Measurements from ENCODE around the gene TDO2. TPM values are rescaled to one million over a fixed set of nuclear protein-coding genes. Genes with fewer than 3 reads are reported as not detected.

The TDO2 gene
- not detected for total RNA-seq

DNA sequence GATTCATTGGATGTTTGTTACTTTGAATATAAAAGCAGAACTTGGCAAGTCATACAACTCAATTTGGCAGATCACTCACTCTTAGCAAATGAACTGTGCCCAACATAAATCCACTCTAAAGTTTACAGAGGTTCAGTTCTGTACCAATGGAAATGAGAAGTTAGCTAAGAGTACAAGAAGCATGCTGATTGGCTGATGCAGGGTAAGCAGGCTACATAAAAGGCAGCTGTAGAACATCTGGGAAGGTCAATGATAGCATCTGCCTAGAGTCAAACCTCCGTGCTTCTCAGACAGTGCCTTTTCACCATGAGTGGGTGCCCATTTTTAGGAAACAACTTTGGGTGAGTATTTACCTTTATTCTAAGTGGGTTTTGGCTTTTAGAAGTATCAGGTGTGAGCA, at the start of gene TDO2:
TDO2 (plus strand) TSS at position 244 of the 400 bp plus-strand sequence; CDS start at position 307, 63 bp downstream.

DNA sequence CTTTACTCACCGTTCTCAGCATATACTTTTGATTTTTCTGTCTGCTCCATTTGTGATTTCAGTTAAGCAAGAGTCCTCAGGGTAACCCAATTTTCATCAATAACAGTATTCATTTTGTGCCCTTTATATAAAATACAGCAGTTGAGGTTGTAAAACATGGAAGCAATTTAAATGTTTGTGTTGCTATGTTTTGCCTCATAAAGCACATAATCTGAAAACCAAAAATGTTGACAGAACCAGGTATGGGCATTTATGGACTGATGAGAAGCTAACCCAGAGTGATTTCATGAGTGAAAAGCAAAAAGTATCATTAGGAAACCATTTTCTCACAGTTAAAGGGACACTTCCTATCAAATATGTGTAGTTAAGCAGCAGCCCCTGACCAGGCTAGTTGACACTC, 37.3 kb upstream of the TDO2 start, which contains the start of gene ASIC5:
ASIC5 (minus strand) TSS at position 101 of the 400 bp plus-strand sequence; CDS start at position 50, 51 bp downstream.

DNA sequence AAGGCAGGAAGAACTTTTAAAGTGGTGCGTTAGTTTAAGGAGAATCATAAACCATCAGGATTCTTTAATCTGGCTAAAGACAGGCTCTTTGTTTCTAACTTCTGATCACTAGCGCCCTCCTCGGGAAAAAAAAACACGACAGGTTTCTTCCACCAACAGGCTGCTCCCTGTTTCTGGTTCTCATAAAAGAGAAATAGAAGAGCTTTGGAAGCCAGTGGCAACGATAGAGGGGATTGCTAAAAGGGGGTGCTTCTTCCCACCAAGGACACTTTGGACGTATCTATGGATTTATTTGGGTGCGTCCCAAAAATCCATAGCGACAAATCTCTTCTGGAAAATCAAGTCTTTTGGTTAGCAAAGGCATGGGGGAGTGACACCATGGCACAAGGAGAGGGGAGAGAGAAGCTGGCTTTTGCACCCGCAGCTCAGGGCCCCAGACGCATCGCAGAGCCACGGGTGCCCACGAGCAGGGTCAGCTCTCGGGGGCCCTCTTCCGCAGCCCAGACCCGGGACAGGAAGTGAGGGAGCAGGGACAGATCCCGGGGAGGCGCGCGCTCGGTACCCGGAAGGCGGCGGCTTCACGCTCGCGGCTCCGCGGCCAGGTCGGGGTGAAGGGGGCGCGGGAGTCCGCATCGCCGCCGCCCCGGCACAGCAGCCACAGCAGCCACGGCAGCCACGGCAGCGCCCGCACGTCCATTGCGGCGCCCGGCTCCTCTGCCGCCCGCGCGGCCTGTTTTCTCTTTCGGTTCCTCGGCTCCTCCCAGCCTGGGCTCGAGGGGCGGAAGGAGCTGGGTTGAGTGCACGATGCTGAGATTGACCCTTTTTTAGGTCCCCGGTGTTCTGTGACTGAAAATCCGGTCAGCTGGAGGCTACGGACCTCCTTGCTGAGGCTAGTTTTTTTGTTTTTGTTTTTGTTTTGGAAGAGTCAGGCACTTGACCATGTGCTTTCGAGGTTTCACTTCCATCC, 49.9 kb downstream of the TDO2 start, which contains the start of gene CTSO:
CTSO (minus strand) TSS at position 716 of the 967 bp plus-strand sequence; CDS start at position 697, 19 bp downstream.

Other genes with a start within 250 kb of the TDO2 start
- gene GUCY1A1, start 236.8 kb upstream of the TDO2 start, total RNA-seq = not detected
- gene GUCY1B1, start 144.7 kb upstream of the TDO2 start, total RNA-seq = 1 to 10 TPM in 1 of 2 donors, under 1 TPM in 1; 0.33 to 1.7 TPM
- gene ASIC5, start 37.4 kb upstream of the TDO2 start, total RNA-seq = not detected
- 10 to 100 TPM in 1 of 2 donors, 1 to 10 TPM in 1; 4.7 to 15.5 TPM for gene CTSO, start 50.2 kb downstream of the TDO2 start, total RNA-seq